Fibroblast of skin of right biceps (primary cell): ENCODE results near the gene ST6GALNAC6.

Experiments
- DNase-seq: peaks from one replicate; pipeline ENCODE4 v3.0.0-alpha.2; 2013

ST6GALNAC6 gene

GRCh38 chr9:127899128-127899943 lies at the start of gene ST6GALNAC6:
ST6GALNAC6 (minus strand) TSS chr9:127899603; CDS start chr9:127897981, 1,622 bp downstream.
- peak; percentile 77 for DNase-seq

- DNase-seq, result no peak
Measured at GRCh38 chr9:127947841-127948710, 48.7 kb upstream of the ST6GALNAC6 start.

- DNase-seq, result no peak
Measured at GRCh38 chr9:127946728-127947127, 47.3 kb upstream of the ST6GALNAC6 start.

- DNase-seq, result no peak
Measured at GRCh38 chr9:127945942-127946341, 46.5 kb upstream of the ST6GALNAC6 start.

GRCh38 chr9:127945338-127945737 lies 45.9 kb upstream of the ST6GALNAC6 start:
- DNase-seq, result no peak

- DNase-seq, result no peak
Measured at GRCh38 chr9:127944586-127945218, 45.3 kb upstream of the ST6GALNAC6 start.

- peak; percentile 76 for DNase-seq
Measured at GRCh38 chr9:127943731-127944144, 44.3 kb upstream of the ST6GALNAC6 start.

GRCh38 chr9:127943011-127943662 lies 43.7 kb upstream of the ST6GALNAC6 start:
- DNase-seq, result no peak

- peak; percentile 47 for DNase-seq
Measured at GRCh38 chr9:127942216-127943010, 43.0 kb upstream of the ST6GALNAC6 start.

GRCh38 chr9:127941961-127942215 lies 42.5 kb upstream of the ST6GALNAC6 start:
- no peak for DNase-seq

GRCh38 chr9:127941062-127941960 lies 41.9 kb upstream of the ST6GALNAC6 start:
- DNase-seq, result no peak

- no peak for DNase-seq
Measured at GRCh38 chr9:127940593-127940992, 41.2 kb upstream of the ST6GALNAC6 start.

GRCh38 chr9:127938298-127938690 lies 38.9 kb upstream of the ST6GALNAC6 start:
- no peak for DNase-seq

GRCh38 chr9:127937388-127938297 lies 38.2 kb upstream of the ST6GALNAC6 start, which contains the start of gene DPM2:
DPM2 (minus strand) TSS chr9:127937854; CDS start chr9:127937820, 34 bp downstream.
- peak; percentile 88 for DNase-seq

- no peak for DNase-seq
Measured at GRCh38 chr9:127937056-127937387, 37.6 kb upstream of the ST6GALNAC6 start.

GRCh38 chr9:127936347-127936852 lies 37.0 kb upstream of the ST6GALNAC6 start:
- no peak for DNase-seq

- no peak for DNase-seq
Measured at GRCh38 chr9:127935765-127936221, 36.4 kb upstream of the ST6GALNAC6 start.

- no peak for DNase-seq
Measured at GRCh38 chr9:127934986-127935385, 35.6 kb upstream of the ST6GALNAC6 start.

- no peak for DNase-seq
Measured at GRCh38 chr9:127934248-127934647, 34.8 kb upstream of the ST6GALNAC6 start.
